Liver (tissue), 9 donors: ENCODE results near the gene SLC51B. TPM values are rescaled to one million over a fixed set of nuclear protein-coding genes. Genes with fewer than 3 reads are reported as not detected.

Experiments
- DNase-seq: peaks from one replicate; pipeline ENCODE4 v3.0.0-alpha.2; 2017; ENCODE audit warnings: low spot score
- H3K27ac ChIP-seq, 2 donors: one replicate each; pipeline ENCODE4 v1.7.0; 2013; ENCODE audit warnings: inconsistent platforms in 2 of 2, low read length in 2 of 2, control low read depth in 1 of 2, low read depth in 1 of 2, mild to moderate bottlenecking in 1 of 2
- H3K27me3 ChIP-seq, 4 donors: one replicate each; pipeline versions ENCODE4 v1.6.1 to v1.7.0; 2013; ENCODE audit warnings: low read length in 3 of 4, inconsistent platforms in 1 of 4, mild to moderate bottlenecking in 1 of 4, moderate library complexity in 1 of 4; ENCODE audit not compliant: control insufficient read depth in 4 of 4, insufficient read depth in 4 of 4
- H3K36me3 ChIP-seq, 4 donors: one replicate each; pipeline versions ENCODE4 v1.6.1 to v1.7.0; 2013; ENCODE audit warnings: low read length in 3 of 4, mild to moderate bottlenecking in 3 of 4, low read depth in 1 of 4, moderate library complexity in 1 of 4; ENCODE audit not compliant: control insufficient read depth in 4 of 4, insufficient read depth in 3 of 4
- H3K4me1 ChIP-seq, 4 donors: one replicate each; pipeline versions ENCODE4 v1.6.1 to v1.7.0; 2013; ENCODE audit warnings: low read length in 3 of 4, mild to moderate bottlenecking in 3 of 4, moderate library complexity in 1 of 4; ENCODE audit not compliant: control insufficient read depth in 4 of 4, insufficient read depth in 4 of 4
- H3K4me3 ChIP-seq, 3 donors: one replicate each; pipeline versions ENCODE4 v1.6.1 to v1.7.0; 2013; ENCODE audit warnings: low read length in 3 of 3, control low read depth in 1 of 3, low read depth in 1 of 3, mild to moderate bottlenecking in 1 of 3
- H3K9ac ChIP-seq, 2 donors: one replicate each; pipeline ENCODE4 v1.7.0; 2013; ENCODE audit warnings: low read length in 2 of 2, mild to moderate bottlenecking in 2 of 2, moderate library complexity in 2 of 2, control low read depth in 1 of 2, low read depth in 1 of 2
- H3K9me3 ChIP-seq, 4 donors: one replicate each; pipeline versions ENCODE4 v1.6.1 to v1.7.0; 2013; ENCODE audit warnings: low read length in 3 of 4; ENCODE audit not compliant: control insufficient read depth in 4 of 4
- EGR1 ChIP-seq, 2 donors: IDR thresholded peaks; 2 replicates each; pipeline ENCODE4 v1.6.1; 2016 to 2018; ENCODE audit warnings: antibody characterized with exemption in 2 of 2, low read depth in 2 of 2
- FOXA1 ChIP-seq: IDR thresholded peaks from 2 replicates; pipeline ENCODE4 v1.6.1; 2016; ENCODE audit warnings: antibody characterized with exemption
- GABPA ChIP-seq, 2 donors: IDR thresholded peaks in 1 of 2; conservative IDR thresholded peaks in 1 of 2; 2 replicates each; pipeline ENCODE4 v1.6.1; 2016; ENCODE audit warnings: antibody characterized with exemption in 2 of 2, mild to moderate bottlenecking in 1 of 2, moderate library complexity in 1 of 2
- HNF4A ChIP-seq, 2 donors: conservative IDR thresholded peaks; 2 replicates each; pipeline ENCODE4 v1.6.1; 2016; ENCODE audit warnings: antibody characterized with exemption in 2 of 2, mild to moderate bottlenecking in 2 of 2
- HNF4G ChIP-seq: IDR thresholded peaks from 2 replicates; pipeline ENCODE4 v1.6.1; 2016; ENCODE audit warnings: antibody characterized with exemption
- JUND ChIP-seq, 2 donors: IDR thresholded peaks; 2 replicates each; pipeline ENCODE4 v1.6.1; 2016; ENCODE audit warnings: antibody characterized with exemption in 2 of 2
- NR2F2 ChIP-seq: IDR thresholded peaks from 2 replicates; pipeline ENCODE4 v1.6.1; 2016; ENCODE audit warnings: antibody characterized with exemption
- RAD21 ChIP-seq, 2 donors: IDR thresholded peaks; 2 replicates each; pipeline ENCODE4 v1.6.1; 2016; ENCODE audit warnings: antibody characterized with exemption in 2 of 2, mild to moderate bottlenecking in 2 of 2
- RXRA ChIP-seq, 2 donors: IDR thresholded peaks; 2 replicates each; pipeline ENCODE4 v1.6.1; 2017 to 2018; ENCODE audit warnings: antibody characterized with exemption in 2 of 2, mild to moderate bottlenecking in 1 of 2
- SP1 ChIP-seq: IDR thresholded peaks from 2 replicates; pipeline ENCODE4 v1.6.1; 2018; ENCODE audit warnings: antibody characterized with exemption, mild to moderate bottlenecking
- TAF1 ChIP-seq: conservative IDR thresholded peaks from 2 replicates; pipeline ENCODE4 v1.6.1; 2016; ENCODE audit warnings: antibody characterized with exemption, mild to moderate bottlenecking
- YY1 ChIP-seq: IDR thresholded peaks from 2 replicates; pipeline ENCODE4 v1.6.1; 2016; ENCODE audit warnings: antibody characterized with exemption, mild to moderate bottlenecking
- WGBS: extraction: QIAGEN DNeasy Blood & Tissue Kit; methylation state at CpG from one replicate; pipeline ENCODE4 v1.1.7; 2013; 5-methylcytosine and 5-hydroxymethylcytosine counted together
- polyA plus RNA-seq, 2 donors: library from polyadenylated mRNA; stranded (reverse) in 1 of 2; unstranded in 1 of 2; fragments of 200-250 nt in 1 of 2; fragments of >200 nt in 1 of 2; fragmentation: Nextera tagmentation in 1 of 2; extraction: Ambion mirVana in 1 of 2; gene quantifications; one replicate each; pipeline versions ENCODE4 v1.2.1 to v1.2.3, GENCODE V29; 2013 to 2015
- total RNA-seq, 2 donors: library from RNA; depleted of rRNA; stranded (reverse); fragments of >200 nt; gene quantifications; one replicate each; pipeline ENCODE4 v1.2.3, GENCODE V29; 2014
- TF ChIP-seq, protein P1 (sequence below): IDR thresholded peaks from 2 replicates; pipeline ENCODE4 v1.6.1; 2016; ENCODE audit warnings: antibody characterized with exemption
- TF ChIP-seq, protein P2 (sequence below): fragments of 150-350 bp; IDR thresholded peaks from 2 replicates; pipeline ENCODE4 v1.5.1; 2017; ENCODE audit warnings: improper control_type of control experiment, low read depth, low read length; ENCODE audit not compliant: missing input control
- TF ChIP-seq, protein P3 (sequence below): IDR thresholded peaks from 2 replicates; pipeline ENCODE4 v1.6.1; 2016; ENCODE audit warnings: antibody characterized with exemption
- donor health status: healthy.
- donor health status: healthy.
- donor health status: healthy.
- donor health status: healthy.
- donor health status: healthy.

The SLC51B gene
- total and polyA plus RNA-seq, 4 donors: 0.25 to 2.1 (median 1.1) TPM

DNA sequence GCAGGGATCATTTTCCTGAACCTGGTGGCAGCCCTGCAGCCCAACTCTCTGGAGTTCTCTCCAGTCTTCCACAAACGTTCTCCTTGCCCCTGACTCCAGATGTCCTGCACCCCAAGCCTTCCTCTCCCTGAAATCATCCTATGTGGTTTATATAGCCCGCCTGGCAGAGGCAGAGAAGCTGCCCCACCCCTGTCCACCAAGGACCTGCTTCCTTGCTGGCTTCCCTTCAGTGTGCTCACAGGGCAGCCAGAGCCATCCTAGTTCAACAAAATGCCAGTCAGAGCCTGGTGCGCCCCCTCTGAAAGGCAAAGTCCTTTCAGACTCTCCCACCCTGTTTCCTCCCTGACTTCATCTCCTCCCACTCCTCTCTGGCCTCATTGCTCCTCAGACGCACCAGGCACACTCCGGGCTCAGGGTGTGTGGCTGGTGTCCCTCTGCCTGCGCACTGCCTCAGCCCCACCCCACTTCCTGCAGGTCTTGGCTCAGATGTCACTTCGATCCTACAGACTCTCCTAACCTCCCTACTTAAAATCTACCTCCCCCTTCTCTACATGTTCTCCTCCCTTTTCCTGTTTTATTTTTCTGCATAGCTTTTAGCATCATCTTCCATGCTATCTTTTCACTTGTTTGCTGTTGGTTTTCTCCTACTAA is 37.2 kb downstream of the SLC51B start:
- 46% methylated on average over 7 of the region's 7 CpGs for WGBS
- TF ChIP-seq, protein P1, sequence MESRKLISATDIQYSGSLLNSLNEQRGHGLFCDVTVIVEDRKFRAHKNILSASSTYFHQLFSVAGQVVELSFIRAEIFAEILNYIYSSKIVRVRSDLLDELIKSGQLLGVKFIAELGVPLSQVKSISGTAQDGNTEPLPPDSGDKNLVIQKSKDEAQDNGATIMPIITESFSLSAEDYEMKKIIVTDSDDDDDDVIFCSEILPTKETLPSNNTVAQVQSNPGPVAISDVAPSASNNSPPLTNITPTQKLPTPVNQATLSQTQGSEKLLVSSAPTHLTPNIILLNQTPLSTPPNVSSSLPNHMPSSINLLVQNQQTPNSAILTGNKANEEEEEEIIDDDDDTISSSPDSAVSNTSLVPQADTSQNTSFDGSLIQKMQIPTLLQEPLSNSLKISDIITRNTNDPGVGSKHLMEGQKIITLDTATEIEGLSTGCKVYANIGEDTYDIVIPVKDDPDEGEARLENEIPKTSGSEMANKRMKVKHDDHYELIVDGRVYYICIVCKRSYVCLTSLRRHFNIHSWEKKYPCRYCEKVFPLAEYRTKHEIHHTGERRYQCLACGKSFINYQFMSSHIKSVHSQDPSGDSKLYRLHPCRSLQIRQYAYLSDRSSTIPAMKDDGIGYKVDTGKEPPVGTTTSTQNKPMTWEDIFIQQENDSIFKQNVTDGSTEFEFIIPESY: no peak
- TF ChIP-seq RAD21 (IDR thresholded peaks at IDR 0.05) (no peak), HNF4A (conservative IDR thresholded peaks at IDR 0.05) (no peak), YY1 (no peak), GABPA (IDR thresholded peaks at IDR 0.05 in 1 of 2, conservative IDR thresholded peaks at IDR 0.05 in 1 of 2) (no peak), RXRA (IDR thresholded peaks at IDR 0.05) (no peak), NR2F2 (no peak), FOXA1 (no peak), HNF4G (no peak), JUND (IDR thresholded peaks at IDR 0.05) (no peak), TAF1 (no peak), EGR1 (IDR thresholded peaks at IDR 0.05; ENCODE audit: low read depth in 2 of 2) (no peak), SP1 (no peak)
- TF ChIP-seq, protein P2, sequence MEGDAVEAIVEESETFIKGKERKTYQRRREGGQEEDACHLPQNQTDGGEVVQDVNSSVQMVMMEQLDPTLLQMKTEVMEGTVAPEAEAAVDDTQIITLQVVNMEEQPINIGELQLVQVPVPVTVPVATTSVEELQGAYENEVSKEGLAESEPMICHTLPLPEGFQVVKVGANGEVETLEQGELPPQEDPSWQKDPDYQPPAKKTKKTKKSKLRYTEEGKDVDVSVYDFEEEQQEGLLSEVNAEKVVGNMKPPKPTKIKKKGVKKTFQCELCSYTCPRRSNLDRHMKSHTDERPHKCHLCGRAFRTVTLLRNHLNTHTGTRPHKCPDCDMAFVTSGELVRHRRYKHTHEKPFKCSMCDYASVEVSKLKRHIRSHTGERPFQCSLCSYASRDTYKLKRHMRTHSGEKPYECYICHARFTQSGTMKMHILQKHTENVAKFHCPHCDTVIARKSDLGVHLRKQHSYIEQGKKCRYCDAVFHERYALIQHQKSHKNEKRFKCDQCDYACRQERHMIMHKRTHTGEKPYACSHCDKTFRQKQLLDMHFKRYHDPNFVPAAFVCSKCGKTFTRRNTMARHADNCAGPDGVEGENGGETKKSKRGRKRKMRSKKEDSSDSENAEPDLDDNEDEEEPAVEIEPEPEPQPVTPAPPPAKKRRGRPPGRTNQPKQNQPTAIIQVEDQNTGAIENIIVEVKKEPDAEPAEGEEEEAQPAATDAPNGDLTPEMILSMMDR: no peak
- TF ChIP-seq, protein P3, sequence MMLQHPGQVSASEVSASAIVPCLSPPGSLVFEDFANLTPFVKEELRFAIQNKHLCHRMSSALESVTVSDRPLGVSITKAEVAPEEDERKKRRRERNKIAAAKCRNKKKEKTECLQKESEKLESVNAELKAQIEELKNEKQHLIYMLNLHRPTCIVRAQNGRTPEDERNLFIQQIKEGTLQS: no peak
- H3K9ac ChIP-seq: no peak overlapping the region
- H3K4me1 ChIP-seq: peaks cover 3 to 23% (median 14%) of the 10 kb centered on the region in 4 donors
- H3K27me3 ChIP-seq: no peaks in the 10 kb centered on the region
- no peaks in the 10 kb centered on the region for H3K36me3 ChIP-seq
- no peaks in the 10 kb centered on the region for H3K9me3 ChIP-seq
- no peak for DNase-seq
- H3K27ac ChIP-seq: no peak overlapping the region
- H3K4me3 ChIP-seq: no peak overlapping the region

DNA sequence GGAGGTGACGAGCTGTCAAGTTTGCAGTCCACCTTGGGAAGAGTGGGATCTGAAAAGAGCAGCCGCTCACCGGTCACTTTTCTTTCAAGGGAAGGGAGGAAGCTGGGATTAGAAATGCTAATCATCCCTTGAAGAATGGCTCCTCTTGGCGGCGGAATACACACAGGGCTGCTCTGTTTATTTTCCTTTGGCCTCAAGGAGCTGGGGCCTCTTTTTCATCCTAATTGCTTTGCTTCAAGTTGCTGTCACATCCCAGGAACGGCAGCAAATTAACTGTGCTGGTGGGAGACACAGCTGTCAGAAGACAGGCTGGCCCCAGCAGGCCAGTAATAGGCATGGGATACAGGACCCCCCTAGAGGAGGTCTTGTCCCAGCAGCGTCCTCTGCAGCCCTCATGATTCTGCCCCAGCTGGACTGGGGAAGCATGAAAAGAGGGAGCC is 38.1 kb downstream of the SLC51B start:
- H3K36me3 ChIP-seq: no peaks in the 10 kb centered on the region
- no peaks in the 10 kb centered on the region for H3K9me3 ChIP-seq
- DNase-seq: no peak
- no peak overlapping the region for H3K9ac ChIP-seq
- H3K27me3 ChIP-seq: no peaks in the 10 kb centered on the region
- TF ChIP-seq JUND (IDR thresholded peaks at IDR 0.05) (no peak), RAD21 (IDR thresholded peaks at IDR 0.05) (peak in 1 of 2 donors; percentile 43), NR2F2 (no peak), YY1 (no peak), TAF1 (no peak), SP1 (no peak)
- TF ChIP-seq, protein P2: no peak
- peaks cover 8 to 27% (median 19%) of the 10 kb centered on the region in 4 donors for H3K4me1 ChIP-seq
- H3K4me3 ChIP-seq: no peak overlapping the region
- no peak overlapping the region for H3K27ac ChIP-seq
- 77% methylated on average over 7 of the region's 7 CpGs for WGBS
